ENCODE data around the gene LMBR1.
"Not testable (repeated sequence)": the region's sequence is repeated elsewhere in the genome, so short reads cannot be mapped to it uniquely, and the experiment has no call there.

LMBR1 gene

DNA sequence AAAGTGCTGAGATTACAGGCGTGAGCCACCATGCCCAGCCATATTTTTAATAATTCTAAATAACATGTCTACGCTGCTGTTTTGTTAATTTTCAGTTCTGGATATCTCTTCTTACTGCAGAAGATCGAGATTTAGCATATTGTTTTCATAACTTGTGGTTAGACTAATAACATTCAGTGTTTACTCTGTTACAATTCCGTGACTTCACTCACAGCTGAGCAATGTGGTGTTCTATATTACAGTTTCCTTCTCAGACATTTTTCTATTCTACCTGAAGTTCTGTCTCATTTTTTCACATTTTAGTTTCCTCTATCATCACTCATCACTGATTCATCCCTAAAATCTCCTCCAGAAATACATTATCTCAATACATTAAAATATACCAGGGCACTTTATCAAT is 241.5 kb downstream of the LMBR1 start:
- FAIRE-seq = no peak

- no peak for FAIRE-seq
Measured at GRCh38 chr7:156650042-156650441, 242.9 kb downstream of the LMBR1 start.

DNA sequence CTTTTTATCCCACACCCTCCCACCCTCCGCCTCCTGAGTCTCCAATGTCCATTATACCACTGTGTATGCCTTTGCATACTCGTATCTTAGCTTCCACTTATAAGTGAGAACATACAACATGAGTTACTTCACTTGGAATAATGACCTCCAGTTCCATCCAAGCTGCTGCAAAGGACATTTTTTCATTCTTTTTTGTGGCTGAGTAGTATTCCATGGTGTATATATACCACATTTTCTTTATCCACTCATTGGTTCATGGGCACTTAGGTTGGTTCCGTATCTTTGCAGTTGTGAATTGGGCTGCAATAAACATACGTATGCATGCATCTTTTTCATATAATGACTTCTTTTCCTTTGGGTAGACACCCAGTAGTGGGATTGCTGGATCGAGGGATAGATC is 245.7 kb downstream of the LMBR1 start:
- FAIRE-seq = not testable (repeated sequence)

- FAIRE-seq = no peak
Measured at GRCh38 chr7:156642306-156643045, 250.5 kb downstream of the LMBR1 start.

GRCh38 chr7:156640949-156641485 is 252.0 kb downstream of the LMBR1 start:
- FAIRE-seq = no peak

GRCh38 chr7:156640257-156640948 is 252.6 kb downstream of the LMBR1 start, which contains the start of gene RNF32:
Gene RNF32 (plus strand): TSS chr7:156640774. CDS start chr7:156643878, 3,104 bp downstream.
- no peak for FAIRE-seq

DNA sequence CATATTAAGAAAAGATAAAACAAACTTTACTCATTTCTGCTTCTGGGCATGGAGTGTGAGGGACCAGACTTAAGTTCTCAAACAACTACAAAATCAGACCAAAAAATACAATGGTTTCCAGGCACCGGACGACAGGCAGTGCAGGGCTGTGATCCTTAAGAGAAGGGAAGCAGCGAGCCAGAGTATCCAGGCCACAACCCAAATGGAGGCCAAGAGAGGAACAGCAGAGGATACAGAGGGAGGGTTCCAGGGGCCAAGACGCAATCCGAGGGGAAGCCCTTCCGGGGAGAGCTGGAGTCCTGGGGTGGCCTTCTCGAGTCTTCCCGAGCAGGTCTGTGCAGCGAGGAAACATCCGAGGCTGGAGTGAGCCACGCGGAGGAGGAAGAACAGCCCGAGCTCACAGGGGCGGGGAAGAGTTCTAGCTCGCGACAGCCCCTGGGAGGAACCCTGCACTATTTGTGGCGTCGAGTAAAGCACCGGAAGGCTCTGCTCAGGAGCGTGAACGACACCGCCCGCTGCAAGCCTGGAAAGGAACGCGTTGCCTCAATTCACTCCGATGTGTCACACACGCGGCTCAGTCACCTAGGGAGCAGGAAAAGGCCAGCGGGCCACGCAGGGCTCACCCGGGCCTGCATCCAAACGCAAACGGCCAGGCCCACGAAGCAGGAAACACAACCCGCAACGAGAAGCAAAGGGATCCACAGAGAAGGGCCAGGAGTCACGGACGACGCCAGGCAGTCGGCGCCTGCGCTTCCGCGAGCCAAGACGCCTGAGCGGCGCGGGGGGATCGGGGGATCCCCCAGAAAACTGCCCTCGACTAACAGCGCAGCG is 253.3 kb downstream of the LMBR1 start:
- no peak for FAIRE-seq

GRCh38 chr7:156638443-156639077 is 254.4 kb downstream of the LMBR1 start:
- FAIRE-seq = no peak

DNA sequence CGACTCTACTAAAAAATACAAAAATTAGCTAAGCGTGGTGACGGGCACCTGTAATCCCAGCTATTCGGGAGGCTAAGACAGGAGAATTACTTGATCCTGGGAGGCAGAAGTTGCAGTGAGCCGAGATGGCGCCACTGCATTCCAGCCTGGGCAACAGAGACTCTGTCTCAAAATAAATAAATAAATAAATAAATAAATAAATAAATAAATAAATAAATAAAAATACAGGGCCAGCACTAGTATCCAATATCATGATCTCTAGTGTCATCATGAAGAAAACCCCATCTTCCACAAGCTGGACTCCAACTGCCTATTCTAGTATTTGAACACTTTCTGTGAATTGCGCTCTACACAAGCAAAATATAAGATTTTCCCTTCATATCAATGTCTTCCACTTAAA is 255.9 kb downstream of the LMBR1 start:
- not testable (repeated sequence) for FAIRE-seq

- FAIRE-seq = no peak
Measured at GRCh38 chr7:156635529-156636385, 257.2 kb downstream of the LMBR1 start.

DNA sequence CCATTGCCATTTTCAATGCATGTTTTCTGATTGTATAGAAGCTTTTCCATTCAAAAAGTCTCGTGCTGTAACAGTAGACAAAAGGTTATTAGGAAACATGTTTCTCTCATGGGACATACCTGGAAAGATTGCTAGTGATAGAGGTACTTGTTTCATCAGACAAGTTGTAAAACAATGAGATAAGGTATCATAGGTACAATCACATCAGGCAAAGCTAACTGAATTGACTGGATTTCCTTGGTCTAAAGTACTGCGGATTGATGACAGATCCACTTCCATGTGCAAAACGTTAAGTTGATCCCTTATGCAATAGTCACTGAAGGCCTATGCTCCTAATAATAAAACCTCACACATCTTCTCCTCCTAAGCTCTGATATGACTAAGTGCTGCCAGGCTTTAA is 258.9 kb downstream of the LMBR1 start:
- no peak for FAIRE-seq

DNA sequence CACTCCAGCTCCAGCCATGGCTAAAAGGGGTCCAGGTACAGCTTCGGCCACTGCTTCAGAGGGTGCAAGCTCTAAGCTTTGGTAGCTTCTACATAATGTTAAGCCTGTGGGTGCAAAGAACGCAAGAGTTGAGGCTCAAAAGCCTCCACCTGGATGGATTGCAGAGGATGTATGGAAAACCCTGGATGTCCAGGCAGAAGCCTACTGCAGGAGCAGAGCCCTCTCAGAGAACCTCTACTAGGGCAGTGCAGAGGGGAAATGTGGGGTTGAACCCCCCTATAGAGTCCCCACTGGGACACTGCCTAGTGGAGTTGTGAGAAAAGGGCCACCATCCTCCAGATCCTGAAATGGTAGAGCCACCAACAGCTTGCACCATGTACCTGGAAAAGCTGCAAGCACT is 263.1 kb downstream of the LMBR1 start:
- no peak for FAIRE-seq

- no peak for FAIRE-seq
Measured at GRCh38 chr7:156628562-156628961, 264.4 kb downstream of the LMBR1 start.

Measured in colon (tissue), 2 donors.